A673 (cell line): ENCODE measurements around the gene PEX16. TPM values are rescaled to one million over a fixed set of nuclear protein-coding genes. Genes with fewer than 3 reads are reported as not detected.

Experiments
- BruUV-seq: library from RNA; stranded (reverse); fragments of 400-500 nt; replicated peaks from 2 replicates; lab custom pipeline; 2021; lab: Mats Ljungman, UMichigan
- CTCF ChIA-PET: fragments of 300-600 bp; sonication (Branson Sonifier 250); formaldehyde crosslinking; loops from one replicate; lab custom pipeline; 2022; ENCODE audit warnings: antibody characterized with exemption; lab: Charles Lee
- POLR2A ChIA-PET: fragments of 300-600 bp; sonication (Branson Sonifier 250); formaldehyde crosslinking; loops from one replicate; lab custom pipeline; 2022; ENCODE audit warnings: antibody characterized with exemption; ENCODE audit not compliant: low non-redundant PET; lab: Charles Lee
- DNase-seq: peaks from one replicate; pipeline ENCODE4 v3.0.0-alpha.2; 2015; ENCODE audit warnings: low spot score
- H3K27ac ChIP-seq: fragments of 200-600 bp; sonication (generic); 2 replicates; pipeline ENCODE4 v1.5.1; 2016; ENCODE audit warnings: mixed run types, low read depth, mild to moderate bottlenecking, mixed read lengths, antibody characterized with exemption, low read length; ENCODE audit not compliant: poor library complexity, severe bottlenecking
- H3K27me3 ChIP-seq: fragments of 200-600 bp; sonication (generic); replicated peaks from 2 replicates; pipeline ENCODE4 v1.6.1; 2017; ENCODE audit warnings: mixed run types, low read depth, mild to moderate bottlenecking, mixed read lengths, antibody characterized with exemption, low read length; ENCODE audit not compliant: insufficient read depth, poor library complexity
- H3K36me3 ChIP-seq: fragments of 200-600 bp; sonication (generic); 2 replicates; pipeline ENCODE4 v1.6.1; 2016; ENCODE audit warnings: mixed run types, mild to moderate bottlenecking, mixed read lengths, antibody characterized with exemption, low read length; ENCODE audit not compliant: insufficient read depth, poor library complexity, severe bottlenecking
- H3K4me1 ChIP-seq: fragments of 200-600 bp; sonication (generic); 2 replicates; pipeline ENCODE4 v1.6.1; 2017; ENCODE audit warnings: mixed run types, mild to moderate bottlenecking, mixed read lengths, antibody characterized with exemption, low read length; ENCODE audit not compliant: insufficient read depth, poor library complexity, severe bottlenecking
- H3K4me3 ChIP-seq: fragments of 200-600 bp; sonication (generic); 2 replicates; pipeline ENCODE4 v1.5.1; 2016; ENCODE audit warnings: low read depth, mixed run types, mild to moderate bottlenecking, mixed read lengths, low read length; ENCODE audit not compliant: poor library complexity, severe bottlenecking
- H3K9me3 ChIP-seq: fragments of 200-600 bp; sonication (generic); 2 replicates; pipeline ENCODE4 v1.6.1; 2016; ENCODE audit warnings: mixed run types, low read depth, mild to moderate bottlenecking, mixed read lengths, antibody characterized with exemption, low read length; ENCODE audit not compliant: poor library complexity, severe bottlenecking
- CTCF ChIP-seq: fragments of 300-800, 200-600 bp; sonication (generic); conservative IDR thresholded peaks from 2 replicates; pipeline ENCODE4 v1.5.1; 2017; ENCODE audit warnings: low read depth, mild to moderate bottlenecking, antibody characterized with exemption, low read length, moderate library complexity, mixed read lengths
- EZH2 ChIP-seq: fragments of 200-600 bp; sonication (generic); IDR thresholded peaks from 2 replicates; pipeline ENCODE4 v1.6.1; 2017; ENCODE audit warnings: borderline replicate concordance, low read depth, mild to moderate bottlenecking, mixed read lengths, antibody characterized with exemption, low read length; ENCODE audit not compliant: poor library complexity, severe bottlenecking
- intact Hi-C: fragments of 100-400 bp; cut with micrococcal nuclease; formaldehyde crosslinking; loops from one replicate; pipeline ENCODE4 v1.10.0; 2022; ENCODE audit not compliant: unreplicated experiment
- total RNA-seq: library from RNA; stranded (reverse); gene quantifications from 2 replicates; pipeline ENCODE4 v1.2.3, GENCODE V29; 2021

The PEX16 gene
- total RNA-seq, 1 experiment from 2014 or later = 64.1 TPM

DNA sequence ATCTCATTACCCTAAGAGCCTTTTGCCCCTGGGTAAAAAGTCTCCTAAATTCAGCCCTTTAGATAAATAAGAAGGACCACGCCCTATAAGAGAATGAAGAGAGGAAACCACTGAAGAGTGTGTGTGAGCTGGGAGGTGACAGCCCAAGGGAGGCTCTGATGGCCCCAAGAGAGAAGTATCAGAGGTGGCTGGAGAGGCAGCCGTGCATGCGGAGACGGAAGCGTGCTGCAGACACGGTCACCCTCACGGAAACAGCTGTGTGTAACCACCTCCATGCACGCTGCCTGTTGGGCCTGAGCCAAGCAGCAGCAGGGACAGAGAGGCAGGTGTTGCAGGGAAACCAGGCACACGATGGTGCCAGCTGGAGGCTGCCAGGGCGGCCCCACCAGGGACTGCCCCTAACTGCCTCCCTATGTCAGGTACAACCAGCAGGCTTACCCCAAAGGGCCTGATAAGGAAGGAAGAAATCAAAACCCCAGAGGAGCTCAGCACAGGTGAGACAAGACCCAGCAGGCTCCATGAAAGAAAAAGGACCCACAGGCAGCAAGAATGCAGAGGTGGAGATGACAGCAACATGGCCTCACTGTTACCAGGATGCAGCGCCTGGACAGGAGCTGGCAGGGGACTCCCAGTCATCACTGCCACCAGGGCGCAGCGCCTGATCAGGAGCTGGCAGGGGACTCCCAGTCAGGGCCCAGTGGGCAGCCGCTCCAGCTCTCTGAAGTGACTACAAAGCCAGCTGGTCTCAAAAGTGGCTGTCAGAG, 12.5 kb upstream of the PEX16 start:
- CTCF ChIA-PET = interaction anchor here (0.9 kb wide), 1 partner anchor 76 kb away, joined by 4 read pairs; no protein-coding TSS in a partner anchor
- TF ChIP-seq EZH2 (no peak), CTCF (0 out of 2 replicates have a peak, but pooled peaks have one; percentile 10)
- Histone ChIP-seq H3K27me3 (no peaks in the 10 kb centered on the region), H3K9me3 (no peaks in the 10 kb centered on the region), H3K4me1 (no peaks in the 10 kb centered on the region), H3K4me3 (no peak overlapping the region), H3K36me3 (peaks cover 22% of the 10 kb centered on the region), H3K27ac (no peak overlapping the region)
- no peak for DNase-seq
- intact Hi-C loops = no loop called here
- POLR2A ChIA-PET = interaction anchor here (0.6 to 0.7 kb wide), 2 partner anchors 65 to 165 kb away, joined by 3 to 4 read pairs; no protein-coding TSS in a partner anchor
- BruUV-seq = no TSS peak

DNA sequence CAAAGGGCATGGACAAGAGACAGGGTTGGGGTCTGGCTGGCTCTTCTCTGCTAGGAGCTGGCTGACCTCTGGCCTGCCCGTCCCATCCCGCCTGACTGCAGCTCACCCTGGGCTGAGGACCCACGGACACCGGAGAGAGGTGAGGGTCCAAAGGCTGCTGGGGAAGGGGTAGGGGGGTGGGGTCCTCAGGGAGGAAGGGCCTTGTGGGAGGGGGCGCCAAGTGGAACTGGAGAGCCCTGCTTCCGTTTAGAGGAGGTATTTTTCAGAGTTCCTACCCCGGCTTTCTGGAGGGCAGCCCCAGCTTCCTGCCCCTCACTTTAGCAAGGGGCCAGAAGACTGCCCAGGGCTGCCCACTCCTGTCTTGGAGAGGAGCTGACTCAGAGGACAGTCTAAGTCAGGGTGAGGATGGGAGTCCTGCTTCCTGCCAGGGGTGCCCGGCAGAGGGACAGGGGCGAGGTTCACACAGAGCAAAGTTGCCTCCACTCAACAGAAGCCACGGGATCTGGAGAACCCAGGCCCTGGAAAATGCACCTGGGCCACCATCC, 11.9 kb upstream of the PEX16 start:
- POLR2A ChIA-PET = no interaction called here

DNA sequence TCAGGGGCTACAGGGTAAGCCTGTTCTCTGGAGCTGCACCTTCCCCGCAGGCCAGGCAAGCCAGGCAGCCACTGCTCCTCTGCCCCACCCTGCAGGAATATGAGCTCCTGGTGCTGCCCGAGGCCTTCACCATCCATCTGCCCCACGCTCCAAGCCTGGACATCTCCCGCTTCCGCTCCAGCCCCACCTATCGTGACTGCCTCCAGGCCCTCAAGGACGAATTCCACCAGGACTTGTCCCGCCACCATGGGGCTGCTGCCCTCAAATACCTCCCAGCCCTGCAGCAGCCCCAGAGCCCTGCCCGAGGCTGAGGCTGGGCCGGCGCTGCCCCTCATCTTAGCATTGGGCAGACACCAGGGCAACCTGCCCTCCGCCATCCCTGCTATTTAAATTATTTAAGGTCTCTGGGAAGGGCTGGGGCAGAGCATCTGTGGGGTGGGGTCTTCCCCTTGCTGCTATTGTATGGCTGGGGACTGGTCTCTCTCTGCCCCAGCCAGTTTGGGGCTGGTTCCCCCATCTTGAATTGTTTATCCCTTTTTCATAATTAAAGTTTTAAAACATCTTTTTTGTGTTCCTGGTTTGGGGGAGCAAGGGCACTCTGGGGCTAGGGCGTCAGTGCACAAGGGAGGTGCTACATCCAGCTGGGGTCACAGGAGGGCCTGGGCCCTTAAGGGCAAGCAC, 11.0 kb upstream of the PEX16 start:
- POLR2A ChIA-PET = no interaction called here
- TF ChIP-seq CTCF (no peak), EZH2 (no peak)
- Histone ChIP-seq H3K4me3 (no peak overlapping the region), H3K27ac (no peak overlapping the region), H3K27me3 (no peaks in the 10 kb centered on the region), H3K36me3 (peaks cover 7% of the 10 kb centered on the region), H3K9me3 (no peaks in the 10 kb centered on the region), H3K4me1 (no peaks in the 10 kb centered on the region)
- DNase-seq = no peak
- no TSS peak for BruUV-seq
- CTCF ChIA-PET = no interaction called here
- intact Hi-C loops = no loop called here

More for the DNA sequence above, 11.9 kb upstream of the PEX16 start:
- intact Hi-C loops = no loop called here
- TF ChIP-seq CTCF (no peak), EZH2 (no peak)
- peaks cover 16% of the 10 kb centered on the region for H3K36me3 ChIP-seq
- DNase-seq = no peak
- no peaks in the 10 kb centered on the region for H3K27me3 ChIP-seq
- H3K4me3 ChIP-seq = no peak overlapping the region
- H3K27ac ChIP-seq = no peak overlapping the region
- CTCF ChIA-PET = no interaction called here
- H3K9me3 ChIP-seq = no peaks in the 10 kb centered on the region
- no peaks in the 10 kb centered on the region for H3K4me1 ChIP-seq
- BruUV-seq = no TSS peak
